PC-9 (cell line): ENCODE measurements around the gene SDC1. TPM values are rescaled to one million over a fixed set of nuclear protein-coding genes. Genes with fewer than 3 reads are reported as not detected.

Experiments used
- BruUV-seq: library from RNA; stranded (reverse); fragments of 400-500 nt; replicated peaks from 2 replicates; lab custom pipeline; 2021; lab: Mats Ljungman, UMichigan
- CTCF ChIA-PET: fragments of 300-600 bp; sonication (Branson Sonifier 250); formaldehyde crosslinking; loops from one replicate; lab custom pipeline; 2022; ENCODE audit warnings: antibody characterized with exemption; lab: Charles Lee
- POLR2A ChIA-PET: fragments of 300-600 bp; sonication (Branson Sonifier 250); formaldehyde crosslinking; loops from one replicate; lab custom pipeline; 2022; ENCODE audit warnings: antibody characterized with exemption; ENCODE audit not compliant: unreplicated experiment; lab: Charles Lee
- DNase-seq, 2 experiments: peaks; one replicate each; pipeline versions ENCODE4 v3.0.0 to v3.0.0-alpha.2; 2015 to 2022; ENCODE audit warnings: mixed read lengths in 1 of 2
- H2AFZ ChIP-seq: fragments of 200-600 bp; sonication (generic); 2 replicates; pipeline ENCODE4 v1.8.1; 2017; ENCODE audit warnings: antibody characterized with exemption
- H3F3A ChIP-seq: fragments of 200-600 bp; sonication (generic); 2 replicates; pipeline ENCODE4 v1.8.1; 2017; ENCODE audit warnings: antibody characterized with exemption, mild to moderate bottlenecking, low read depth; ENCODE audit not compliant: insufficient read depth
- H3K27ac ChIP-seq: fragments of 200-600 bp; sonication (generic); 2 replicates; pipeline ENCODE4 v1.6.1; 2016; ENCODE audit warnings: mixed run types
- H3K27me3 ChIP-seq: fragments of 200-600 bp; sonication (generic); 2 replicates; pipeline ENCODE4 v1.6.1; 2016; ENCODE audit warnings: low read depth, mixed run types; ENCODE audit not compliant: insufficient read depth
- H3K36me3 ChIP-seq: fragments of 200-600 bp; sonication (generic); 2 replicates; pipeline ENCODE4 v1.6.1; 2016; ENCODE audit warnings: low read depth, mixed run types
- H3K4me1 ChIP-seq: fragments of 200-600 bp; sonication (generic); replicated peaks from 2 replicates; pipeline ENCODE4 v1.6.1; 2016; ENCODE audit warnings: mixed run types; ENCODE audit not compliant: insufficient read depth
- H3K4me2 ChIP-seq: fragments of 200-600 bp; sonication (generic); 2 replicates; pipeline ENCODE4 v1.6.1; 2017; ENCODE audit warnings: mixed run types
- H3K4me3 ChIP-seq: fragments of 200-600 bp; sonication (generic); 2 replicates; pipeline ENCODE4 v1.6.1; 2016; ENCODE audit warnings: mixed run types
- H3K79me2 ChIP-seq: fragments of 200-600 bp; sonication (generic); 2 replicates; pipeline ENCODE4 v1.6.1; 2017; ENCODE audit warnings: low read depth, mixed run types
- H3K9me2 ChIP-seq: fragments of 200-600 bp; sonication (generic); 2 replicates; pipeline ENCODE4 v1.8.1; 2017; ENCODE audit warnings: mild to moderate bottlenecking; ENCODE audit not compliant: insufficient read depth
- H3K9me3 ChIP-seq: fragments of 200-600 bp; sonication (generic); 2 replicates; pipeline ENCODE4 v1.8.1; 2016; ENCODE audit warnings: low read depth; ENCODE audit not compliant: insufficient read depth
- H4K20me1 ChIP-seq: fragments of 200-600 bp; sonication (generic); 2 replicates; pipeline ENCODE4 v1.8.1; 2017; ENCODE audit not compliant: insufficient read depth
- EZH2 ChIP-seq: fragments of 200-600 bp; sonication (generic); IDR thresholded peaks from 2 replicates; pipeline ENCODE4 v1.8.0; 2017; ENCODE audit warnings: antibody characterized with exemption, low read depth
- intact Hi-C: fragments of 100-400 bp; cut with micrococcal nuclease; formaldehyde crosslinking; loops from one replicate; pipeline ENCODE4 v1.10.0; 2022; ENCODE audit not compliant: unreplicated experiment
- total RNA-seq: library from RNA; stranded (reverse); gene quantifications from 2 replicates; pipeline ENCODE4 v1.2.3, GENCODE V29; 2021
- TF ChIP-seq, protein P1 (sequence below): fragments of 200-600 bp; sonication (generic); conservative IDR thresholded peaks from 2 replicates; pipeline ENCODE4 v1.6.1; 2017; ENCODE audit warnings: mixed run types, antibody characterized with exemption, mild to moderate bottlenecking, moderate library complexity

SDC1 gene
- total RNA-seq, 1 experiment from 2014 or later: 128 TPM

DNA sequence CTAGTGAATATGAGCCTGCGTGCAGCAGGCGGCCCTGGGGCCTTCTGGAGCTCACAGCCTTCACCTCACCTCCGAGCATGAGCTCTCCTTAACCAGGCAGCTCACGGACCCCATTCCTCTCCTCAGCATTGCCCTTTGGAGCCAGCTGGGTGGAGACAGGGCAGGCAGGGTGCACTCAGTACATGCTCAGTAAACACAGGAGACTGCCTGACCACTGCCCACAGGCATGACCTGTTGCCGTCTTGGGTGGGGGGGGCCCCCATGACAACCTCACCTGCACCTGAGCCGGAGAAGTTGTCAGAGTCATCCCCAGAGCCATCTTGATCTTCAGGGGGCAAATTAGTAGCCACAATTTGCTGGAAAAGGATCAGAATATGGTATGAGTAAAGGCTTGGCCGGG lies 19.9 kb downstream of the SDC1 start:
- POLR2A ChIA-PET: interaction anchor here (0.7 kb wide), 1 partner anchor 219 kb away, joined by 3 read pairs; no protein-coding TSS in a partner anchor
- Histone ChIP-seq H3F3A (0 out of 2 replicates have a peak, but pooled peaks cover 8% of the 10 kb centered on the region), H3K27me3 (no peaks in the 10 kb centered on the region), H3K9me3 (no peaks in the 10 kb centered on the region), H4K20me1 (no peaks in the 10 kb centered on the region), H3K4me2 (no peak overlapping the region), H3K79me2 (no peaks in the 10 kb centered on the region), H3K4me3 (no peak overlapping the region), H3K27ac (no peak overlapping the region), H3K9me2 (no peaks in the 10 kb centered on the region), H2AFZ (no peak overlapping the region), H3K36me3 (no peaks in the 10 kb centered on the region), H3K4me1 (peaks cover 9% of the 10 kb centered on the region; the same call in 1 of the 2 replicates)
- no TSS peak for BruUV-seq
- intact Hi-C loops: no loop called here
- TF ChIP-seq, protein P1, sequence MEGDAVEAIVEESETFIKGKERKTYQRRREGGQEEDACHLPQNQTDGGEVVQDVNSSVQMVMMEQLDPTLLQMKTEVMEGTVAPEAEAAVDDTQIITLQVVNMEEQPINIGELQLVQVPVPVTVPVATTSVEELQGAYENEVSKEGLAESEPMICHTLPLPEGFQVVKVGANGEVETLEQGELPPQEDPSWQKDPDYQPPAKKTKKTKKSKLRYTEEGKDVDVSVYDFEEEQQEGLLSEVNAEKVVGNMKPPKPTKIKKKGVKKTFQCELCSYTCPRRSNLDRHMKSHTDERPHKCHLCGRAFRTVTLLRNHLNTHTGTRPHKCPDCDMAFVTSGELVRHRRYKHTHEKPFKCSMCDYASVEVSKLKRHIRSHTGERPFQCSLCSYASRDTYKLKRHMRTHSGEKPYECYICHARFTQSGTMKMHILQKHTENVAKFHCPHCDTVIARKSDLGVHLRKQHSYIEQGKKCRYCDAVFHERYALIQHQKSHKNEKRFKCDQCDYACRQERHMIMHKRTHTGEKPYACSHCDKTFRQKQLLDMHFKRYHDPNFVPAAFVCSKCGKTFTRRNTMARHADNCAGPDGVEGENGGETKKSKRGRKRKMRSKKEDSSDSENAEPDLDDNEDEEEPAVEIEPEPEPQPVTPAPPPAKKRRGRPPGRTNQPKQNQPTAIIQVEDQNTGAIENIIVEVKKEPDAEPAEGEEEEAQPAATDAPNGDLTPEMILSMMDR: no peak
- TF ChIP-seq EZH2: no peak
- CTCF ChIA-PET: no interaction called here
- no peak for DNase-seq

DNA sequence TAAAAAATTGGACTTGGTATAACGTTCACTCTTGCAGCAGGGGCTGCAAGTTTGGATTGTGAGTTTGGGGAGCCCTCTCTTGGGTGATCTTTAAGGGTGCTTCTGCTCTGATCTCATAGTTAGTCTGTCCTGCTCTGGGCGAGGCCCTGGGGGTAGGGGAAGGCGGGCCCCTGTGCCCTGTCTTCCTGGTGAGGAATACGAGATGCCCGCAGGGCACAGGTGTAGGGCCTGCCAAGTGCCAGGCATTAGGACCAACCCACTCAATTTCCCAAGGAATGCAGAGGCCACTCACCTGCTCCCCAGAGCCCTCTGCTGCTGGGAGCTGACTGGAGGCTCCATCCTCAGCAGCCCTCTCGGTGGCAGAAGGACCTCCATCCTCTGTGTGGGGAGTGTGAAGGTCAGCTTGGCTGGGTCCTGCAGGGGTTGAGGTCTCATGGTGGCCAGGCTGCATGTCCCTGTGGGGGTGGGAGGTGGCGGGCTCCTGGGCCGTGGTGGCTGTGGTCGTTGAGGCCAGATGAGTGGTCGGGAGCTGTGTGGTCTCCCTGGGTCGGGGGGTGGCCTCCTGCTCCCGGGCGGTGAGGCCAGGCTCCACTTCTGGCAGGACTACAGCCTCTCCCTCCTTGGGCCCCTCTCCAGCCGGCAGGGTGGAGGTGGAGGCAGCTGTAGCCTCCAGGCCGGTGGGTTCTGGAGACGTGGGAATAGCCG lies 21.3 kb downstream of the SDC1 start:
- Histone ChIP-seq H3K9me2 (no peaks in the 10 kb centered on the region), H2AFZ (no peak overlapping the region), H3K9me3 (no peaks in the 10 kb centered on the region), H3K27ac (no peak overlapping the region), H3K4me1 (peaks cover 9% of the 10 kb centered on the region; the same call in 1 of the 2 replicates), H3F3A (0 out of 2 replicates have a peak, but pooled peaks cover 8% of the 10 kb centered on the region), H3K79me2 (no peaks in the 10 kb centered on the region), H3K27me3 (no peaks in the 10 kb centered on the region), H4K20me1 (no peaks in the 10 kb centered on the region), H3K4me2 (no peak overlapping the region), H3K4me3 (no peak overlapping the region), H3K36me3 (no peaks in the 10 kb centered on the region)
- intact Hi-C loops: no loop called here
- DNase-seq: no peak
- ChIA-PET POLR2A (no interaction called here), CTCF (no interaction called here)
- TF ChIP-seq EZH2: no peak
- TF ChIP-seq, protein P1: no peak
- BruUV-seq: no TSS peak

DNA sequence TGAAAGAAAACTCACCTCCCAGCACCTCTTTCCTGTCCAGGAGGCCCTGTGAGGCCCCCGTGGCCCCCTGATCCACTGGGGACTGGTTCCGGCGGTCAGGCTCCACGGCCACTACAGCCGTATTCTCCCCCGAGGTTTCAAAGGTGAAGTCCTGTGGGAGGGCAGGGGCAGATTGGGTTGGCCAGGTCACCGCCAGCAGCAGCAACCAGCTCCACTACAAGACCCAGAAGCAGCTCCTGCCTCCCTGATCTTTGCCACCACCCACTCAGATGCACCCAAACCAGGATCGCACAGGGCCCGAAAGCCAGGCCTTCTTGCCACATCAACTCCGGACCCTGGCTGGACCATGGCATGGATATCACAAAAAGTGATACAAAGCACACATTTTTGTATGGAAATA lies 21.9 kb downstream of the SDC1 start:
- H3K27me3 ChIP-seq: no peaks in the 10 kb centered on the region
- no peak overlapping the region for H3K4me2 ChIP-seq
- DNase-seq: no peak
- H3K4me3 ChIP-seq: no peak overlapping the region
- no peaks in the 10 kb centered on the region for H4K20me1 ChIP-seq
- ChIA-PET POLR2A (no interaction called here), CTCF (no interaction called here)
- no peaks in the 10 kb centered on the region for H3K79me2 ChIP-seq
- H3K27ac ChIP-seq: no peak overlapping the region
- intact Hi-C loops: no loop called here
- H3F3A ChIP-seq: 0 out of 2 replicates have a peak, but pooled peaks cover 8% of the 10 kb centered on the region
- TF ChIP-seq, protein P1: no peak
- no peak for TF ChIP-seq EZH2
- no peaks in the 10 kb centered on the region for H3K36me3 ChIP-seq
- H3K9me2 ChIP-seq: no peaks in the 10 kb centered on the region
- H3K4me1 ChIP-seq: peaks cover 9% of the 10 kb centered on the region; the same call in 1 of the 2 replicates
- H2AFZ ChIP-seq: no peak overlapping the region
- H3K9me3 ChIP-seq: no peaks in the 10 kb centered on the region
- no TSS peak for BruUV-seq
